Coronary artery (tissue), 2 donors: Measurements from ENCODE around the gene DNAJB6.

ENCODE experiments used
- DNase-seq: peaks from one replicate; pipeline ENCODE4 v3.0.0-alpha.2; 2017; ENCODE audit warnings: low spot score
- H3K27ac ChIP-seq, 2 donors: fragments of 200-600 bp; sonication (generic); one replicate each; pipeline ENCODE4 v1.5.1; 2016 to 2019
- H3K4me3 ChIP-seq: fragments of 200-600 bp; sonication (generic); 2 replicates; pipeline ENCODE4 v1.5.1; 2016; ENCODE audit warnings: mild to moderate bottlenecking, moderate library complexity
- CTCF ChIP-seq: fragments of 200-600 bp; sonication (generic); IDR thresholded peaks from one replicate; pipeline ENCODE4 v1.5.1; 2019; ENCODE audit warnings: antibody characterized with exemption

The DNAJB6 gene

GRCh38 chr7:157377436-157378124, 40.8 kb downstream of the DNAJB6 start:
- TF ChIP-seq CTCF: no peak
- DNase-seq: no peak
- H3K4me3 ChIP-seq: no peak overlapping the region
- H3K27ac ChIP-seq: no peak overlapping the region

GRCh38 chr7:157378390-157378789, 41.6 kb downstream of the DNAJB6 start:
- Histone ChIP-seq H3K4me3 (no peak overlapping the region), H3K27ac (no peak overlapping the region)
- TF ChIP-seq CTCF: no peak
- DNase-seq: no peak

- Histone ChIP-seq H3K4me3 (no peak overlapping the region), H3K27ac (no peak overlapping the region)
- no peak for TF ChIP-seq CTCF
- DNase-seq: no peak
Measured at GRCh38 chr7:157379493-157379892, 42.7 kb downstream of the DNAJB6 start.

- Histone ChIP-seq H3K4me3 (no peak overlapping the region), H3K27ac (no peak overlapping the region)
- TF ChIP-seq CTCF: no peak
- no peak for DNase-seq
Measured at GRCh38 chr7:157380416-157380815, 43.6 kb downstream of the DNAJB6 start.

GRCh38 chr7:157383868-157384267, 47.1 kb downstream of the DNAJB6 start:
- H3K4me3 ChIP-seq: no peak overlapping the region
- no peak overlapping the region for H3K27ac ChIP-seq
- TF ChIP-seq CTCF: no peak
- no peak for DNase-seq

GRCh38 chr7:157384301-157384700, 47.5 kb downstream of the DNAJB6 start:
- Histone ChIP-seq H3K4me3 (no peak overlapping the region), H3K27ac (peak overlapping the region in 1 of 2 donors; percentile 59)
- TF ChIP-seq CTCF: no peak
- DNase-seq: no peak
